Sigmoid colon (tissue), 7 donors: ENCODE results near the gene IPO13. TPM values are rescaled to one million over a fixed set of nuclear protein-coding genes. Genes with fewer than 3 reads are reported as not detected.

Source experiments
- DNase-seq: peaks from one replicate; pipeline ENCODE4 v3.0.0-alpha.2; 2019
- H3K27ac ChIP-seq, 4 donors: fragments of 200-600 bp; sonication (generic); one replicate each; pipeline ENCODE4 v1.5.1; 2016 to 2019; ENCODE audit warnings: mild to moderate bottlenecking in 1 of 4
- H3K27me3 ChIP-seq, 3 donors: fragments of 200-600 bp; sonication (generic); one replicate each; pipeline ENCODE4 v1.5.1; 2019; ENCODE audit warnings: mild to moderate bottlenecking in 1 of 3
- H3K36me3 ChIP-seq, 4 donors: fragments of 200-600 bp; sonication (generic); one replicate each; pipeline ENCODE4 v1.5.1; 2016 to 2019
- H3K4me1 ChIP-seq, 4 donors: fragments of 200-600 bp; sonication (generic); one replicate each; pipeline ENCODE4 v1.5.1; 2017 to 2019
- H3K4me3 ChIP-seq, 4 donors: fragments of 200-600 bp; sonication (generic); one replicate each; pipeline ENCODE4 v1.5.1; 2017 to 2019; ENCODE audit warnings: mild to moderate bottlenecking in 2 of 4, moderate library complexity in 1 of 4
- H3K9me3 ChIP-seq, 4 donors: fragments of 200-600 bp in 3 of 4; sonication (generic) in 3 of 4; one replicate each; pipeline versions ENCODE4 v1.5.1 to v1.6.1; 2013 to 2019
- EP300 ChIP-seq, 4 donors: sonication (generic); formaldehyde crosslinking; IDR thresholded peaks; one replicate each; pipeline ENCODE4 v1.6.1; 2017; ENCODE audit warnings: antibody characterized with exemption in 4 of 4
- POLR2A ChIP-seq, 2 donors: fragments of 450-650 bp; IDR thresholded peaks; one replicate each; pipeline ENCODE4 v1.6.1; 2016; ENCODE audit warnings: antibody characterized with exemption in 2 of 2, mild to moderate bottlenecking in 2 of 2, moderate library complexity in 2 of 2
- POLR2AphosphoS5 ChIP-seq, 4 donors: sonication (generic); formaldehyde crosslinking; IDR thresholded peaks; one replicate each; pipeline ENCODE4 v1.6.1; 2017; ENCODE audit warnings: antibody characterized with exemption in 4 of 4
- WGBS, 2 donors: extraction: QIAGEN DNeasy Blood & Tissue Kit; methylation state at CpG; one replicate each; pipeline ENCODE4 v1.1.7; 2013; 5-methylcytosine and 5-hydroxymethylcytosine counted together
- intact Hi-C: fragments of 100-400 bp; cut with DNase I; formaldehyde crosslinking; loops from one replicate; pipeline ENCODE4 v1.15.1; 2023
- polyA plus RNA-seq, 3 donors: library from polyadenylated mRNA; stranded (reverse); fragments of 200-250 nt; gene quantifications; one replicate each; pipeline ENCODE4 v1.2.3, GENCODE V29; 2013
- total RNA-seq, 4 donors: library from RNA; depleted of rRNA; stranded (reverse); fragments of >200 nt; gene quantifications; one replicate each; pipeline ENCODE4 v1.1.0, GENCODE V29; 2016
- TF ChIP-seq, protein P1 (sequence below), 4 experiments: fragments of 450-650 bp in 3 of 4; fragments of 200-600 bp in 1 of 4; IDR thresholded peaks; one replicate each; pipeline ENCODE4 v1.5.1; 2016 to 2019; ENCODE audit warnings: antibody characterized with exemption in 4 of 4, mild to moderate bottlenecking in 3 of 4, moderate library complexity in 2 of 4
- donor health status: healthy with polysubstance abuse.
- donor health status: Bipolar disorder and iron deficiency.
- donor health status: healthy.

The IPO13 gene
- total and polyA plus RNA-seq, 7 donors = 9.6 to 27.1 (median 16.1) TPM

DNA sequence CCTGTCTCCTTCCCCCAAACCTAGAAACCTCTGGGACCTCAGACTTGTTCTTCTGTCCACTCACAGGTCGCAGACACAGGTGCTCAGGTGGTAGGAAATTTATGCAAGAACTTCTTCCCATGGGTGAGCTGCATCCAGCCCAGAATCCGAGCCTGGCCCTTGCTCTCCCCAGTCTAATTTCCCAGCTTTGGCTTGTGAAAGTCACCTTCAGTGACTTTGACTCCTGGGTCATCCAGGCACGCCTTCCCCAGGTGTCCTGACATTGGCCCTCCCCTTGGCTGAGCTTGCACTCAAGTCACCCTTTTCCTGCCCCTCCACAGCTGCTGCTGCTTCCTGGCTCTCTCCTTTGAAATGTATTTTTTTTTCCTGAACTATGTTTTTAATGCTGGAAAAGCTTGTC is 6.6 kb downstream of the IPO13 start:
- Histone ChIP-seq H3K27me3 (no peaks in the 10 kb centered on the region), H3K4me3 (no peak overlapping the region), H3K9me3 (no peaks in the 10 kb centered on the region), H3K4me1 (peaks cover 0 to 17% (median 11%) of the 10 kb centered on the region in 4 donors), H3K36me3 (peaks cover 0 to 40% (median 23%) of the 10 kb centered on the region in 4 donors), H3K27ac (no peak overlapping the region)
- 83 to 84% methylated on average over 3 of the region's 3 CpGs for WGBS, 2 donors
- DNase-seq = no peak
- no peak for TF ChIP-seq EP300 (IDR thresholded peaks at IDR 0.05)
- intact Hi-C loops = no loop called here

DNA sequence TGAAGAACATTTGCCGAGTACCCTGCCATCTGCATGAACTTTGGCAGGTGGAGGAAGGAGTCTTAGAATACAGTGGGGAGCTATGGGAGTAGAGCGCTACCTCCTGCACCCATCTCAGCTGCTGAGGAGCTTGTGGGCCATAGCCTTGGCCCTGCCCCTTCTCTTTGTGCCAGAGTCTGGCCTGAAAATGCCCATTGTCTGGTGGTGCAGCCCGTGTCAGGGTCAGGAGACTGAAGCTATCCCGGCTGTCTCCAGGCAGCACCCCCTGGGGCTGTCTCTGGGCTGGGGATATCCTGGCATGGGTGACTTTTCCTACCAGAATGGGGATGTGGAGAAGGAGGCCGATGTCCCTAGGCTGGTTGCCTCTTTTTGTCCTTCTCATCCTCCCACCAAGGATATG is 7.3 kb downstream of the IPO13 start:
- H3K27me3 ChIP-seq = no peaks in the 10 kb centered on the region
- intact Hi-C loops = no loop called here
- 92 to 93% methylated on average over 5 of the region's 5 CpGs for WGBS, 2 donors
- H3K9me3 ChIP-seq = no peaks in the 10 kb centered on the region
- no peak overlapping the region for H3K27ac ChIP-seq
- no peak overlapping the region for H3K4me3 ChIP-seq
- H3K4me1 ChIP-seq = peaks cover 0 to 11% (median 4%) of the 10 kb centered on the region in 4 donors
- H3K36me3 ChIP-seq = peaks cover 0 to 47% (median 30%) of the 10 kb centered on the region in 4 donors
- no peak for DNase-seq
- TF ChIP-seq POLR2A (IDR thresholded peaks at IDR 0.05) (no peak), POLR2AphosphoS5 (IDR thresholded peaks at IDR 0.05) (no peak)
- TF ChIP-seq, protein P1, sequence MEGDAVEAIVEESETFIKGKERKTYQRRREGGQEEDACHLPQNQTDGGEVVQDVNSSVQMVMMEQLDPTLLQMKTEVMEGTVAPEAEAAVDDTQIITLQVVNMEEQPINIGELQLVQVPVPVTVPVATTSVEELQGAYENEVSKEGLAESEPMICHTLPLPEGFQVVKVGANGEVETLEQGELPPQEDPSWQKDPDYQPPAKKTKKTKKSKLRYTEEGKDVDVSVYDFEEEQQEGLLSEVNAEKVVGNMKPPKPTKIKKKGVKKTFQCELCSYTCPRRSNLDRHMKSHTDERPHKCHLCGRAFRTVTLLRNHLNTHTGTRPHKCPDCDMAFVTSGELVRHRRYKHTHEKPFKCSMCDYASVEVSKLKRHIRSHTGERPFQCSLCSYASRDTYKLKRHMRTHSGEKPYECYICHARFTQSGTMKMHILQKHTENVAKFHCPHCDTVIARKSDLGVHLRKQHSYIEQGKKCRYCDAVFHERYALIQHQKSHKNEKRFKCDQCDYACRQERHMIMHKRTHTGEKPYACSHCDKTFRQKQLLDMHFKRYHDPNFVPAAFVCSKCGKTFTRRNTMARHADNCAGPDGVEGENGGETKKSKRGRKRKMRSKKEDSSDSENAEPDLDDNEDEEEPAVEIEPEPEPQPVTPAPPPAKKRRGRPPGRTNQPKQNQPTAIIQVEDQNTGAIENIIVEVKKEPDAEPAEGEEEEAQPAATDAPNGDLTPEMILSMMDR (IDR thresholded peaks at IDR 0.05) = no peak

DNA sequence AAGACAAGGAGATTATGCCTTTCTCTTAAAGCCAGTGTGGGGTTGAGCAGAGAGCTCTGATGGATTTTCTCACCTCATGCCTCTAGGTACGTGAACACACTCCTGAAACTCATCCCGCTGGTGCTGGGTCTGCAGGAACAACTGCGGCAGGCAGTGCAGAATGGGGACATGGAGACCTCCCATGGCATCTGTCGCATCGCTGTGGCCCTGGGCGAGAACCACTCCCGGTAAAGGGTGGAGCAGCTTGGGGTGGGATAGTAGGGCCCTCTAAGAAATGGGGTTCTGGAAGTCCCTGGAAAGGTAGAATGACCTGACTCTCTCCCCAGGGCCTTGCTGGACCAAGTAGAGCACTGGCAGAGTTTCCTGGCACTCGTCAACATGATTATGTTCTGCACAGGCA is 9.5 kb downstream of the IPO13 start:
- no peak for DNase-seq
- H3K36me3 ChIP-seq = peaks cover 0 to 59% (median 36%) of the 10 kb centered on the region in 4 donors
- intact Hi-C loops = no loop called here

DNA sequence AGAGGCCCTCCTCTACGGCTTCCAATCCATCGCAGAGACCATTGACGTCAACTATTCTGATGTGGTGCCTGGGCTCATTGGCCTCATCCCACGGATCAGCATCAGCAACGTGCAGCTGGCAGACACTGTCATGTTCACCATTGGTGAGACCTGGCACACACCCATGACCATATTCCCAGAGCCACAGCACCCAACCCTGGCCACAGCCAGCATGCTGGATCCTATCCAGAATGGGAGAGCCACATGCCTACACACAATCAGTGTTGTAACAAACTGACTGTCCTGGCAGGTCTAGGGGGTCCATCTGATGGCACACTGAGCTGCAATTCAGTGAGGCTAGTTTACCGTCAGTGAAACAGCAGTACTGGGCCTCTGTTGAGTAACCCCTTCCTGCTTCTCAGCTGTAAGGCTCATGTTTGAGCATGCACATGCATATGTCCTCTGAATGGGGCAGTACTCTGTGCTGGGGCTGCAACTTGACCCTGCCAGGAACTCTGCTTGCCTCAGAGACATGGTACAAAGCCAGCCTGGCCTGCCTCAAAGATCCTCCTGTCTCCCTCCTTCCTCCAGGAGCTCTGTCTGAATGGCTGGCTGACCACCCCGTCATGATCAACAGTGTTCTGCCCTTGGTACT is 10.8 kb downstream of the IPO13 start:
- H3K36me3 ChIP-seq = peaks cover 0 to 72% (median 42%) of the 10 kb centered on the region in 4 donors
- no peaks in the 10 kb centered on the region for H3K27me3 ChIP-seq
- DNase-seq = no peak
- no peaks in the 10 kb centered on the region for H3K9me3 ChIP-seq
- 88 to 93% methylated on average over 7 of the region's 7 CpGs for WGBS, 2 donors
- no peaks in the 10 kb centered on the region for H3K4me1 ChIP-seq
- H3K27ac ChIP-seq = no peak overlapping the region
- intact Hi-C loops = no loop called here
- TF ChIP-seq, protein P1 (IDR thresholded peaks at IDR 0.05) = no peak
- TF ChIP-seq POLR2A (IDR thresholded peaks at IDR 0.05) = no peak
- TF ChIP-seq POLR2AphosphoS5 (IDR thresholded peaks at IDR 0.05) = no peak
- TF ChIP-seq EP300 (IDR thresholded peaks at IDR 0.05) = no peak
- no peak overlapping the region for H3K4me3 ChIP-seq

More for the DNA sequence above, 9.5 kb downstream of the IPO13 start:
- WGBS, 2 donors = 97 to 98% methylated on average over 8 of the region's 8 CpGs
- TF ChIP-seq EP300 (IDR thresholded peaks at IDR 0.05) = no peak
- TF ChIP-seq POLR2AphosphoS5 (IDR thresholded peaks at IDR 0.05) = no peak
- TF ChIP-seq, protein P1 (IDR thresholded peaks at IDR 0.05) = no peak
- TF ChIP-seq POLR2A (IDR thresholded peaks at IDR 0.05) = no peak
- no peaks in the 10 kb centered on the region for H3K4me1 ChIP-seq
- H3K4me3 ChIP-seq = no peak overlapping the region
- no peaks in the 10 kb centered on the region for H3K9me3 ChIP-seq
- no peak overlapping the region for H3K27ac ChIP-seq
- H3K27me3 ChIP-seq = no peaks in the 10 kb centered on the region

DNA sequence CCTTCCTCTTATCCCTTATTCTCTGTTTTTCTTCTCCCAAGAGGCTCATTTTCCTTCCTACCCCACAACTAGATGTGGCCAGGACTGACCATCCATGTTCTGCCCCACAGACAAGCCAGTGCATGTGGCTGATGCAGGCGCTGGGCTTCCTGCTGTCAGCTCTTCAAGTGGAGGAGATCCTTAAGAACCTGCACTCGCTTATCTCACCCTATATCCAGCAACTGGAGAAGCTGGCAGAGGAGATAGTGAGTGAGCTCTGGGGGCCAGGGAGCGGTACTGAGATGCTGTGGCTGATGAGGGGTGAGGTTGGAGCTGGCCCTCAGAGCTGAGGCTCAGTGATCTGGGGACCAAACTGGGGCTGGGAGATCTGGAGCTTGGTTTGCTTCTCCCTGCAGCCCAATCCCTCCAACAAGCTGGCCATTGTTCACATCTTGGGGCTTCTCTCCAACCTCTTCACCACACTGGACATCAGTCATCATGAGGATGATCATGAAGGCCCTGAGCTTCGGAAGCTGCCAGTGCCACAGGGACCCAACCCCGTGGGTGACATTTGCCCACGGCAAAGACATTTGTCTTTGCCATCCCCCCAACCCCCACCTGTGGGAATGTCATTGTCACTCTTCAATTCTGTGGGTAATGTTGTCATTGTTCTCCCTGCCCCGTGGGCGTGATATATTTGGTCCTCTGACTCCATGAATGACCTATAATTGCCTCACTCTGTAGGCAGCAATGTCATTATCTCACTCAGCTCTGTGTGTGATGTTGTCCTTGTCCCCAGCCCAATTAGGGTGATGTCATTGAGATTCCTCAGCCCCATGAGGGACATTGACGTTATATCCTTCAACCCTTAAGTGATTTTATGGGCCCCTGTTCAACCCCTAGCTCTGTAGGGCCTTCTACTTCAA is 11.9 kb downstream of the IPO13 start:
- no peak for DNase-seq

More for the DNA sequence above, 11.9 kb downstream of the IPO13 start:
- WGBS, 2 donors = 91 to 93% methylated on average over 9 of the region's 9 CpGs
- Histone ChIP-seq H3K36me3 (peaks cover 0 to 83% (median 47%) of the 10 kb centered on the region in 4 donors), H3K27me3 (no peaks in the 10 kb centered on the region), H3K4me1 (no peaks in the 10 kb centered on the region), H3K27ac (no peak overlapping the region), H3K9me3 (no peaks in the 10 kb centered on the region), H3K4me3 (no peak overlapping the region)
- intact Hi-C loops = no loop called here
- TF ChIP-seq POLR2A (IDR thresholded peaks at IDR 0.05) (no peak), EP300 (IDR thresholded peaks at IDR 0.05) (no peak), POLR2AphosphoS5 (IDR thresholded peaks at IDR 0.05) (no peak)
- TF ChIP-seq, protein P1 (IDR thresholded peaks at IDR 0.05) = no peak
